Colonic mucosa (tissue), 4 donors: ENCODE measurements around the gene HCN4. TPM values are rescaled to one million over a fixed set of nuclear protein-coding genes. Genes with fewer than 3 reads are reported as not detected.

Experiments used
- DNase-seq: peaks from one replicate; pipeline ENCODE4 v3.0.0-alpha.2; 2020
- H3K27ac ChIP-seq: fragments of 200-600 bp; one replicate; pipeline ENCODE4 v1.8.0; 2021
- H3K27me3 ChIP-seq: fragments of 200-600 bp; one replicate; pipeline ENCODE4 v1.8.0; 2021
- H3K36me3 ChIP-seq: fragments of 200-600 bp; one replicate; pipeline ENCODE4 v1.8.0; 2021
- H3K4me1 ChIP-seq: fragments of 200-600 bp; one replicate; pipeline ENCODE4 v1.8.0; 2021; ENCODE audit warnings: mild to moderate bottlenecking
- H3K4me3 ChIP-seq: fragments of 200-600 bp; one replicate; pipeline ENCODE4 v1.8.0; 2021
- H3K9ac ChIP-seq, 2 donors: one replicate each; pipeline ENCODE4 v1.7.0; 2013; ENCODE audit warnings: control low read depth in 2 of 2, low read depth in 2 of 2, low read length in 2 of 2
- H3K9me3 ChIP-seq: fragments of 200-600 bp; one replicate; pipeline ENCODE4 v1.8.0; 2021
- CTCF ChIP-seq: fragments of 200-600 bp; IDR thresholded peaks from one replicate; pipeline ENCODE4 v1.8.0; 2022; ENCODE audit warnings: antibody characterized with exemption, mild to moderate bottlenecking
- intact Hi-C: fragments of 100-400 bp; cut with DNase I; formaldehyde crosslinking; loops from one replicate; pipeline ENCODE4 v1.14.1; 2022
- total RNA-seq, 2 donors: library from RNA; stranded (reverse); fragmentation: NEBNext Ultra II Directional in 1 of 2; extraction: Animal tissue kit (Norgen Biotek cat#: 25700) in 1 of 2; gene quantifications; one replicate each; pipeline ENCODE4 v1.2.1, GENCODE V29; 2021
- donor health status: healthy.
- donor health status: DM: no; HTN: no; CAD: no.
- donor health status: DM: no; HTN: no; CAD: no.

HCN4 gene
- total RNA-seq, 2 donors from 2014 or later = 0.08 to 0.10 TPM

DNA sequence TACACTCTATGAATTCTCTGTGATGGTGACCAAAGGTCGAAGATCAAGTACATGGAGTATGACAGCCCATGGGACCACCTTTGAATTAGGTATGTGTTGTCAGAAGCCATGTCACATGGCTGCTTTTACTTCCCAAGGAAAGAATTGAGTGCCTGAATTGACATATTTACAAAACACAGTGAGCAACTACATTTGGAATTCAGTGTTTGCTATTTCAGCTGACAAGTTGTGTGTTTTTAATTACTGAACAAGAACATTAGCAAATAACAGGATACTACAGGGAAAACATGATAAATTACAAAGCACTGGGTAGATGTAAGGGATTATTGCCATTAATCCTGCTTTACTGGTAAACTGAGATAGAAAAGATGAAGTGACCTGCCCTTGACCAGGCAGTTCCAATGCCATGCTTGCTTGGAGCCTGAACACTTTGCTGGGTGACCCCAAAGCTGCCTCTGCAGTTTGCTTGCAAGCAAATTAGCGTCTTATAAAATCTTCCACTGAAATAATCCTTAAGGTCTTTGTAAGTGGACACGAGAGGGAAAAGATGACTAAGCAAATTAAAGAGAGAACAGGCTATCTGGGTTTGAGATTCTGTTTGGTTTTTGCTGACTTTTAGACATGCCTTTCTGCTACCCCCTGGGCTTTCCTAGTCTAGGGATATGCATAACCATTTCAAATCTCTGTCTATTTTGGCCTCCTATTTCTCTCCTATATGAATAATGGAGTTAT, 98.2 kb downstream of the HCN4 start:
- DNase-seq = no peak
- no peaks in the 10 kb centered on the region for H3K36me3 ChIP-seq
- H3K27me3 ChIP-seq = no peaks in the 10 kb centered on the region
- H3K4me1 ChIP-seq = no peaks in the 10 kb centered on the region
- no peak for TF ChIP-seq CTCF
- H3K4me3 ChIP-seq = no peak overlapping the region
- H3K9me3 ChIP-seq = no peaks in the 10 kb centered on the region
- intact Hi-C loops = loop anchor here (10.0 kb wide), 2 partner anchors 496 to 546 kb away; no protein-coding TSS in a partner anchor
- no peak overlapping the region for H3K27ac ChIP-seq
- no peak overlapping the region for H3K9ac ChIP-seq

Other genes starting within 250 kb of the HCN4 start
- gene REC114, start 74.2 kb upstream of the HCN4 start, total RNA-seq = not detected